Type B pancreatic cell (in vitro differentiated cells): ENCODE measurements around the gene RBBP5. TPM values are rescaled to one million over a fixed set of nuclear protein-coding genes. Genes with fewer than 3 reads are reported as not detected.

ENCODE experiments used
- DNase-seq: peaks from one replicate; pipeline ENCODE4 v3.0.0; 2021; ENCODE audit warnings: mixed read lengths; ENCODE audit not compliant: unreplicated experiment; ENCODE audit errors: extremely low spot score
- H3K27ac Mint-ChIP-seq: 2 replicates; pipeline ENCODE4 v1.8.0; 2021; ENCODE audit warnings: mild to moderate bottlenecking, mixed read lengths
- H3K27me3 Mint-ChIP-seq: 2 replicates; pipeline ENCODE4 v1.8.0; 2021; ENCODE audit warnings: mixed read lengths
- H3K36me3 Mint-ChIP-seq: 2 replicates; pipeline ENCODE4 v1.8.0; 2021; ENCODE audit warnings: mixed read lengths
- H3K4me1 Mint-ChIP-seq: one replicate; pipeline ENCODE4 v1.8.0; 2021; ENCODE audit warnings: mixed read lengths; ENCODE audit not compliant: unreplicated experiment
- H3K4me3 Mint-ChIP-seq: 2 replicates; pipeline ENCODE4 v1.8.0; 2021; ENCODE audit warnings: mild to moderate bottlenecking, mixed read lengths
- H3K9me3 Mint-ChIP-seq: 2 replicates; pipeline ENCODE4 v1.8.0; 2021; ENCODE audit warnings: mixed read lengths
- CTCF ChIP-seq: fragments of 200-600 bp; sonication (generic); conservative IDR thresholded peaks from 2 replicates; pipeline ENCODE4 v1.5.0; 2021; ENCODE audit warnings: antibody characterized with exemption, mild to moderate bottlenecking
- total RNA-seq: library from RNA; stranded (reverse); gene quantifications from 2 replicates; pipeline ENCODE4 v1.2.1, GENCODE V29; 2021; ENCODE audit warnings: low replicate concordance

Gene RBBP5
- total RNA-seq, 1 donor from 2014 or later: 21.4 TPM

GRCh38 chr1:205147191-205147835 lies 25.5 kb upstream of the RBBP5 start:
- H3K27me3 Mint-ChIP-seq: no peaks in the 10 kb centered on the region
- TF ChIP-seq CTCF: no peak
- H3K9me3 Mint-ChIP-seq: no peaks in the 10 kb centered on the region
- H3K36me3 Mint-ChIP-seq: peaks cover 10% of the 10 kb centered on the region
- no peak overlapping the region for H3K27ac Mint-ChIP-seq
- H3K4me1 Mint-ChIP-seq: peaks cover 13% of the 10 kb centered on the region
- H3K4me3 Mint-ChIP-seq: no peak overlapping the region
- no peak for DNase-seq

- no peaks in the 10 kb centered on the region for H3K9me3 Mint-ChIP-seq
- DNase-seq: no peak
- peaks cover 13% of the 10 kb centered on the region for H3K4me1 Mint-ChIP-seq
- peaks cover 5% of the 10 kb centered on the region for H3K36me3 Mint-ChIP-seq
- peak overlapping the region; percentile 52 for H3K27ac Mint-ChIP-seq
- no peaks in the 10 kb centered on the region for H3K27me3 Mint-ChIP-seq
- H3K4me3 Mint-ChIP-seq: no peak overlapping the region
- TF ChIP-seq CTCF: no peak
Observed at GRCh38 chr1:205144751-205145150, 23.0 kb upstream of the RBBP5 start.

GRCh38 chr1:205144046-205144720 lies 22.4 kb upstream of the RBBP5 start:
- no peaks in the 10 kb centered on the region for H3K36me3 Mint-ChIP-seq
- no peak for DNase-seq

GRCh38 chr1:205142102-205142469 lies 20.3 kb upstream of the RBBP5 start:
- Mint-ChIP-seq H3K36me3 (no peaks in the 10 kb centered on the region), H3K4me1 (peaks cover 13% of the 10 kb centered on the region), H3K27ac (no peak overlapping the region), H3K4me3 (no peak overlapping the region), H3K9me3 (no peaks in the 10 kb centered on the region), H3K27me3 (no peaks in the 10 kb centered on the region)
- no peak for DNase-seq
- TF ChIP-seq CTCF: no peak

More at GRCh38 chr1:205144046-205144720, 22.4 kb upstream of the RBBP5 start:
- no peak overlapping the region for H3K4me3 Mint-ChIP-seq
- peak overlapping the region; percentile 52 for H3K27ac Mint-ChIP-seq
- no peaks in the 10 kb centered on the region for H3K9me3 Mint-ChIP-seq
- TF ChIP-seq CTCF: no peak
- peaks cover 13% of the 10 kb centered on the region for H3K4me1 Mint-ChIP-seq
- no peaks in the 10 kb centered on the region for H3K27me3 Mint-ChIP-seq

GRCh38 chr1:205141236-205142101 lies 19.7 kb upstream of the RBBP5 start:
- H3K27me3 Mint-ChIP-seq: no peaks in the 10 kb centered on the region
- peak; percentile 90 for TF ChIP-seq CTCF
- H3K27ac Mint-ChIP-seq: no peak overlapping the region
- H3K36me3 Mint-ChIP-seq: no peaks in the 10 kb centered on the region
- peaks cover 13% of the 10 kb centered on the region for H3K4me1 Mint-ChIP-seq
- DNase-seq: no peak
- H3K9me3 Mint-ChIP-seq: no peaks in the 10 kb centered on the region
- no peak overlapping the region for H3K4me3 Mint-ChIP-seq
